ENCODE measurements around the gene MMP13.

The MMP13 gene

DNA sequence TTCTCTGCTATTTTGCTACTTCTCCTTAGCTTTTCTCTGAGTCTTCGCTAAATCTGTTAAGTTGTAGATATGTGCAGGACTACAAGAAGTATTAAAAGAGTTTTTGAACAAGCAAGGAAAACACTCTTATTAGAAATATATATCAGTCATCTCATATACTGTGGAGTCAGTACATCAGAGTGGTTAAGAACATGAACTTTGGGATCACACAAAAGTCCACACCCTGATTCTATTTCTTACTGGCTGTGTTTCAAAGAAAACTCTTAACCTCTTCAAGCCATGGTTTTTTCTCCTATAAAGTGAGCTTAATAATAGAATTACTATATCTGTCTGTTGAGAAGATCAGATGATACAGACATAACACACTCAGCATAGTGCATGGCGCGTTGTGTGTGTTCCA is 29.5 kb downstream of the MMP13 start:
- DNase-seq (ENCODE audit: low read depth), result no peak
- H3K4me3 ChIP-seq (ENCODE audit: low read length), result no peak overlapping the region
- TF ChIP-seq CTCF (IDR thresholded peaks at IDR 0.05; ENCODE audit: insufficient read depth, low read depth, low read length, missing control alignments), result no peak

- TF ChIP-seq CTCF (IDR thresholded peaks at IDR 0.05; ENCODE audit: insufficient read depth, low read depth, low read length, missing control alignments), result no peak
- no peak overlapping the region for H3K4me3 ChIP-seq (ENCODE audit: low read length)
- DNase-seq (ENCODE audit: low read depth), result no peak
These were observed 30.6 kb downstream of the MMP13 start for GRCh38 chr11:102924851-102925380.

DNA sequence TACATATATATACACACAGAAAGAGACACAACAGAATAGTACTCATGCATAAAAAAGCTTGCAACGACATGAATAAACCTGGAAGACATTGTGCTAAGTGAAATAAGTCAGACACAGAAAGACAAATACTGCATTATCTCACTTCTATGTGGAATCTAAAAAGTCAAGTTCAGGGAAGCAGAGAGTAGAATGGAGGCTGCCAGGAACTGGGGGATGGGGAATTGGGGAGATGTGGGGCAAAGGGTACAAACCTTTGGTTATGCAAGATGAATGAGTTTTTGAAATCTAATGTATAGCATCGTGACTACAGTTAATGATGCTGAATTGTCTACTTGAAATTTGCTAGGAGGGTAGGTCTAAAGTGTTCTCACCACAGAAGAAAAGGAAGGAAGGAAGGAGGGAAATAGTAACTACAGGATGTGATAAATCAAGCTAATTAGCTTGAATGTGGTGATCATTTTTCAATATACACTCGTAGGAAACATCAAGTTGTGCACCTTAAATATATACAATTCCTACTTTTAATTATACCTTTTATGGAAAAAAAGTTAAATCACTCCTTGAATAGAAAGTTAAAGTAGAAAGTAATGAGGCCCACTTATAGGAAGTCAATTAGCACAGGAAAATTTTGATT is 33.8 kb downstream of the MMP13 start:
- DNase-seq (ENCODE audit: low read depth), result no peak
- TF ChIP-seq CTCF (IDR thresholded peaks at IDR 0.05; ENCODE audit: insufficient read depth, low read depth, low read length, missing control alignments), result no peak
- H3K4me3 ChIP-seq (ENCODE audit: low read length), result no peak overlapping the region

DNA sequence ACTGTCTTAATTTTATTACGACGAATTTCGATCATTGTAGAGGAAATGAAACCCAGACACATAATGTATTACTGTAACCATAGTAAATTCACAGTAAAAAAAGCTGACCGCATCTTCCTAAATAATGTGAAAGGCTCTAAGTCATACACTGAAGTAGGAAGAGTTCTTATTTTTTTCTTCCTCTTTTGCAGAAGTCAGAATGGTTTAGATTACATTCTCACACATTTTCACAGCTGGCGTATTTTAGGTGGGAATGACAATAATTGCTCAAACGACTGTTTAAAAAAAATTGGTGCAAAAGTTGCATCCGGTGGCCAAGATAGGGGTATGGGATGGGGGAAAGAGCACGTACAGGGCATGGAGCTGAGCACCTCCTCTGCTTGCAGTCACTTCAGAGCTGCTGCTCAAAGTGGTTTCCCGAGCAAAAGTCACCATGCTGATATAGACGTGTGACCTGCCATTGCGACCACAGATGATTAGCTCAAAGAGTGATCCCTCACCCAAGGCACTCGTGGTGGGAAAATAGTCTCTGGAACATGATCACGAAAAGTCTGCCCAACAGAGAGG is 35.3 kb downstream of the MMP13 start:
- no peak for TF ChIP-seq CTCF (IDR thresholded peaks at IDR 0.05; ENCODE audit: insufficient read depth, low read depth, low read length, missing control alignments)
- H3K4me3 ChIP-seq (ENCODE audit: low read length), result no peak overlapping the region
- no peak for DNase-seq (ENCODE audit: low read depth)

DNA sequence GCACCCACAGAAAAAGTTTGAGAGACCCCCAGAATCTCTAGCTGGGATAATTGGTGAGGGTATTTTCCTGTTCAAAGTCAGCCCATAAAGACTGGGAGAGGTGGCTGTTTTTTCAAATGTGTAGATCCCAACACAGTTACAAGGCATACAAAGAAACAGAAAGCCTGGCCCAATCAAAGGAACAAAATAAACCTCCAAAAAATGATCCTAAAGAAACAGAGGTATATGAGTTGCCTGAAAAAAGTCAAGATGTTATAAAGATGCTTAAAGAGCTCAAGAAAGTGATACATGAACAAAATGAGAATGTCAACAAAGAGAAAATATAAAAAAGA is 40.5 kb downstream of the MMP13 start:
- H3K4me3 ChIP-seq (ENCODE audit: low read length), result no peak overlapping the region
- no peak for TF ChIP-seq CTCF (IDR thresholded peaks at IDR 0.05; ENCODE audit: insufficient read depth, low read depth, low read length, missing control alignments)
- DNase-seq (ENCODE audit: low read depth), result no peak

GRCh38 chr11:102914238-102915043 is 41.1 kb downstream of the MMP13 start:
- no peak overlapping the region for H3K4me3 ChIP-seq (ENCODE audit: low read length)
- peak; percentile 81 for TF ChIP-seq CTCF (IDR thresholded peaks at IDR 0.05; ENCODE audit: insufficient read depth, low read depth, low read length, missing control alignments)
- DNase-seq (ENCODE audit: low read depth), result peak; percentile 57
